Measurements from ENCODE around the gene DND1.
"Not testable (repeated sequence)": the region's sequence is repeated elsewhere in the genome, so short reads cannot be mapped to it uniquely, and the experiment has no call there.

Gene DND1

DNA sequence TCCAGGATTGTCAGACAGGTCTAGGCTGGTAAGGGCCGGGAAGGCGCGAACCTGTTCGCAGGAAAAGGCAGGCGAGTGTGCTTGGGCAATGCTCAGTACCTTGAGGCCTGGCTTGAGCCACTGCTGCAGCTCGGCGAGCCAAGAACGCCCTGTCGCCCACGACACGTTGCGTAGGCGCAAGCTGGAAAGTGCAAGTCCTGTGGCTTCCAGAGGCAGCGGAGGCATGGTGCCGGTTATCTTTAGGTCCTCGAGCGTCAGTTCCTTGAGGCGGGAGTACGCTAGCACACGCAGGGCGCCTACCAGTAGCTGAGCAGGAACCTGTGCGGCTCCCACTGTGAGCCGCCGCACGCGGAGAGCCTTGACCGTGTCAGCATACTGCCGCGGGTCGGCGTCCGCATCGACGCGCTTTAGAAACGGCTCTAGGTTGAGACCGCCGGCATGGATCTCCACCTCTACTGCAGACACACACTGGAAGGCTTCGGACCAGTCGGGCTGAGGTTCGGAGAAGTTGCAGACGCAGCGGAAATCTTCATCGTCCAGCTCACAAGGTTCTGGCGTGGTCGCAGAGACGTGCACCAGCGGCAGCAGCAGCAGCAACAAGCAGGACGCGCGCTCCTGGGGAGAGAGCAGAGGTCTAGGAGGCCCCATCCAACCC lies 40.9 kb downstream of the DND1 start:
- H3K4me3 ChIP-seq (ENCODE audit: low read depth, low read length): peak overlapping the region; percentile 56

GRCh38 chr5:140631831-140632365 lies 41.5 kb downstream of the DND1 start:
- H3K4me3 ChIP-seq (ENCODE audit: low read depth, low read length): peak overlapping the region; percentile 56
- DNase-seq (ENCODE audit: low read depth, low spot score): no peak
- POLR2A ChIA-PET: interaction anchor here (0.6 to 1.0 kb wide), 2 partner anchors 74 to 98 kb away, joined by 3 to 6 read pairs; partner anchors contain the start of gene SRA1
- TF ChIP-seq, protein P1, sequence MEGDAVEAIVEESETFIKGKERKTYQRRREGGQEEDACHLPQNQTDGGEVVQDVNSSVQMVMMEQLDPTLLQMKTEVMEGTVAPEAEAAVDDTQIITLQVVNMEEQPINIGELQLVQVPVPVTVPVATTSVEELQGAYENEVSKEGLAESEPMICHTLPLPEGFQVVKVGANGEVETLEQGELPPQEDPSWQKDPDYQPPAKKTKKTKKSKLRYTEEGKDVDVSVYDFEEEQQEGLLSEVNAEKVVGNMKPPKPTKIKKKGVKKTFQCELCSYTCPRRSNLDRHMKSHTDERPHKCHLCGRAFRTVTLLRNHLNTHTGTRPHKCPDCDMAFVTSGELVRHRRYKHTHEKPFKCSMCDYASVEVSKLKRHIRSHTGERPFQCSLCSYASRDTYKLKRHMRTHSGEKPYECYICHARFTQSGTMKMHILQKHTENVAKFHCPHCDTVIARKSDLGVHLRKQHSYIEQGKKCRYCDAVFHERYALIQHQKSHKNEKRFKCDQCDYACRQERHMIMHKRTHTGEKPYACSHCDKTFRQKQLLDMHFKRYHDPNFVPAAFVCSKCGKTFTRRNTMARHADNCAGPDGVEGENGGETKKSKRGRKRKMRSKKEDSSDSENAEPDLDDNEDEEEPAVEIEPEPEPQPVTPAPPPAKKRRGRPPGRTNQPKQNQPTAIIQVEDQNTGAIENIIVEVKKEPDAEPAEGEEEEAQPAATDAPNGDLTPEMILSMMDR (IDR thresholded peaks at IDR 0.05; ENCODE audit: insufficient read depth, low read length, missing control alignments): no peak
- CTCF ChIA-PET: interaction anchor here (1.1 to 4.6 kb wide), 5 partner anchors 9 to 268 kb away, joined by 3 to 36 read pairs (median 5); partner anchors contain the start of gene EIF4EBP3

More for the DNA sequence above, 40.9 kb downstream of the DND1 start:
- POLR2A ChIA-PET: interaction anchor here (0.6 to 1.0 kb wide), 2 partner anchors 75 to 99 kb away, joined by 3 to 6 read pairs; partner anchors contain the start of gene SRA1
- DNase-seq (ENCODE audit: low read depth, low spot score): no peak
- TF ChIP-seq, protein P1 (IDR thresholded peaks at IDR 0.05; ENCODE audit: insufficient read depth, low read length, missing control alignments): no peak
- CTCF ChIA-PET: interaction anchor here (0.8 to 4.6 kb wide), 5 partner anchors 10 to 269 kb away, joined by 3 to 36 read pairs (median 4); partner anchors contain the start of gene EIF4EBP3

DNA sequence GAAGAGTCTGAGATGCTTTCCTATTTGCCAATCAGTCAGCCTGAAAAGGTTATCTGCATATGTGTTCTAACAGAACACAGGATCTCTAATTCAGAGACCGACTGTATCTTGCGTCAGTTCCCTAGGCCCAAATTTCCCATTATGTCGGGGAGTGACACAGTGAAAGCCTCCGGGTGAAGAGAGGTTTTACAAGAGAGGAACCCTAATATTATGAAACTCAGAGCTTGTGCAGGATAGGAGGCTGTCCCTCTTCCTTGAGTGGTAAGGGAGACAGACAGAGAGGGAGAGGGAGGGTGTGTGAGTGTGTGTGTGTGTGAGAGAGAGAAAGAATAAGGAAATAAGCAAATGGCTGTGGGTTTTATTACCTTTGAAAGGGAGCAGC lies 42.3 kb downstream of the DND1 start:
- no peak overlapping the region for H3K4me3 ChIP-seq (ENCODE audit: low read depth, low read length)
- CTCF ChIA-PET: interaction anchor here (0.9 to 1.7 kb wide), 4 partner anchors 8 to 258 kb away, joined by 3 to 9 read pairs (median 4); partner anchors contain the start of gene EIF4EBP3
- POLR2A ChIA-PET: no interaction called here
- no peak for DNase-seq (ENCODE audit: low read depth, low spot score)
- TF ChIP-seq, protein P1 (IDR thresholded peaks at IDR 0.05; ENCODE audit: insufficient read depth, low read length, missing control alignments): no peak

GRCh38 chr5:140630292-140631035 lies 42.9 kb downstream of the DND1 start:
- H3K4me3 ChIP-seq (ENCODE audit: low read depth, low read length): no peak overlapping the region
- POLR2A ChIA-PET: interaction anchor here (0.9 kb wide), 1 partner anchor 17 kb away, joined by 3 read pairs; the partner anchor contains the start of genes IK and NDUFA2
- CTCF ChIA-PET: interaction anchor here (0.8 to 1.7 kb wide), 5 partner anchors 8 to 258 kb away, joined by 3 to 9 read pairs (median 3); partner anchors contain the start of gene EIF4EBP3
- TF ChIP-seq, protein P1 (IDR thresholded peaks at IDR 0.05; ENCODE audit: insufficient read depth, low read length, missing control alignments): no peak
- DNase-seq (ENCODE audit: low read depth, low spot score): no peak

GRCh38 chr5:140628711-140629110 lies 44.7 kb downstream of the DND1 start:
- CTCF ChIA-PET: no interaction called here
- DNase-seq (ENCODE audit: low read depth, low spot score): no peak
- POLR2A ChIA-PET: no interaction called here
- H3K4me3 ChIP-seq (ENCODE audit: low read depth, low read length): no peak overlapping the region
- TF ChIP-seq, protein P1 (IDR thresholded peaks at IDR 0.05; ENCODE audit: insufficient read depth, low read length, missing control alignments): no peak

DNA sequence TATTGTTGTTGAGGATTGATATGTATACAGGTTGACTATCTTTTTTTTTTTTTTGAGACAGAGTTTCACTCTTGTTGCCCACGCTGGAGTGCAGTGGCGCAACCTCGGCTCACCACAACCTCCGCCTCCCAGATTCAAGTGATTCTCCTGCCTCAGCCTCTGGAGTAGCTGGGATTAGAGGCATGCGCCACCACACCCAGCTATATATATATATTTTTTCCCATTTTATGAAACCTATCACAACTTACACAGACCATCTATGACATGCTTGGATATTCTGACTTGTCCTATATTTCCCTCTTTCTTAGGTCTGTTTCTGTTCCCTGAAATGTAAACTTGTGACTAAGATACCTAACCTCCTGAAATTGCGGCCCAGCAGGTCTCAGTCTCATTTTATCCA lies 45.4 kb downstream of the DND1 start:
- no peak for DNase-seq (ENCODE audit: low read depth, low spot score)
- ChIA-PET POLR2A (no interaction called here), CTCF (no interaction called here)
- no peak overlapping the region for H3K4me3 ChIP-seq (ENCODE audit: low read depth, low read length)
- TF ChIP-seq, protein P1 (IDR thresholded peaks at IDR 0.05; ENCODE audit: insufficient read depth, low read length, missing control alignments): no peak

DNA sequence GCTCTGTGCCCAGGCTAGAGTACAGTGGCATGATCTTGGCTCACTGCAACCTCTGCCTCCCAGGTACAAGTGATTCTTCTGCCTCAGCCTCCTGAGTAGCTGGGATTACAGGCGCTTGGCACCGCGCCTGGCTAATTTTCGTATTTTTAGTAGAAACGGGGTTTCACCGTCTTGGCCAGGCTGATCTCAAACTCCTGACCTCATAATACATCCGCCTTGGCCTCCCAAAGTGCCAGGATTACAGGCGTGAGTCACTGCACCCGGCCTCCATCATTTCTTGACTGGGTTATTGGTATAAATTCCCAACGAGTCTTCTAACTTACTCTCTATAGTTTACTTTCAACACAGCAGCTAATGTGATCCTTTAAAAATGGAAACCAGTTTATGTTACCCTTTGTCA lies 48.5 kb downstream of the DND1 start:
- CTCF ChIA-PET: interaction anchor here (0.9 kb wide), 1 partner anchor 11 kb away, joined by 3 read pairs; no protein-coding TSS in a partner anchor
- DNase-seq (ENCODE audit: low read depth, low spot score); POLR2A ChIA-PET; H3K4me3 ChIP-seq (ENCODE audit: low read depth, low read length): not testable (repeated sequence)

- CTCF ChIA-PET: interaction anchor here (1.7 kb wide), 1 partner anchor 10 kb away, joined by 4 read pairs; the partner anchor contains the start of gene CD14
- DNase-seq (ENCODE audit: low read depth, low spot score); POLR2A ChIA-PET; H3K4me3 ChIP-seq (ENCODE audit: low read depth, low read length): not testable (repeated sequence)
These were observed 50.3 kb downstream of the DND1 start for GRCh38 chr5:140623061-140623460.
